NCI-H345 treated with DMSO at 0.1 percent for 48 hours (cell line): Measurements from ENCODE around the gene HSPB7.
A peak's percentile ranks its signal among the peaks of the same experiment; 100 is the strongest.
"Not testable (repeated sequence)": the region's sequence is repeated elsewhere in the genome, so short reads cannot be mapped to it uniquely, and the experiment has no call there.

Experiments used
- DNase-seq: peaks from one replicate; lab custom pipeline; 2025; ENCODE audit not compliant: unreplicated experiment; lab: John Stamatoyannopoulos, UW

The HSPB7 gene

GRCh38 chr1:16017461-16018303 lies at the start of gene HSPB7:
TSS of gene HSPB7 (minus strand) at chr1:16018043. CDS start at chr1:16017963, 80 bp downstream.
- no peak for DNase-seq

DNA sequence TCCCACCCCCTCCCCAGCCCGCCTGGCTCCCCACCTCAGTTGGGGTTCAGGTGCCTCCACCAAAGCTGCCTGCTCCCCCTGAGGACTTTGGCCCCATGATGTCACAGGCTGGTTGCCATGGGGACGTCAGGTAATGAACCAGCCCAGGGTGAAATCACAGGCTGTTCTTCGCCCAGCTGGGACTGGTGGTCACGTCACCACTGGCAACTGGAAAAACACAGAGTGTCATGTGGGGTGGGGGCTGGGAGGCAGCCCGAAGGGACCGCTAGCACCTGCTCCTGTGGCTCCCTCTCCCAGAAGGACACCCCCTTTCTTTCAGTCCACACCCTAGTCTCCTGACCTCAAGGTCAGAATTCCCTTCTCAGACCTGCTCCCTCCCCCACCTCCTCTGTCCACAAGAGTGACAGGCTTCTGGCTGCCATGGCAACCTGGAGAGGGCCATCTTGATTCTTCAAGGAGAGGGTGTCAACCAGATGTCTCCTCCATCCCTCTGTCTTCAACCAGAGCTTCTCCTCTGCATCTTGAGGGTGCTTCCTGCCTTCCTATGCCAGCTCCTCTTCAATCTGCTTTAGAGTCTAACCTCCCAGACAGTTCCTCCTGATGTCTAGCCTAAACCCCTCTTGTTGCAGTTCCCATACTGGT lies 49.4 kb upstream of the HSPB7 start:
- DNase-seq: no peak

DNA sequence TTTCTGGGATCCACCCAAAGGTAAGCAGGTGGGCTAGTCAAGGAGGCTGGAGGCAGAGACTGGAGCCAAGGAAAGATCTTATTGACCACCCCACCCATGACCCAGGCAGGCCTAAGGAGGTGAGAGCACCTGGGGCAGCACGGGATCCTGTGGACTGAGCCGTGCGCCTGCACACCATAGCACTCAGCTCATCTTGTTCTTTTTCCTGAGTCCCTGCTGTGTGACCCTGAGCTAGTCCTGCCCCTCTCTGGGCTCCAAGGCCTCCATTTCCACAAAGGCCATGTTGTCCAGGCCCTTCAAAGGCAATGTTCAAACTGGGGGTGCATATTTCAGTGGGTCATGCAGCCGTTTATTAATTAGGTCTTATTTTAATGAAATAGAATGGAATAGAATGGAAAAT lies 48.4 kb upstream of the HSPB7 start:
- no peak for DNase-seq

DNA sequence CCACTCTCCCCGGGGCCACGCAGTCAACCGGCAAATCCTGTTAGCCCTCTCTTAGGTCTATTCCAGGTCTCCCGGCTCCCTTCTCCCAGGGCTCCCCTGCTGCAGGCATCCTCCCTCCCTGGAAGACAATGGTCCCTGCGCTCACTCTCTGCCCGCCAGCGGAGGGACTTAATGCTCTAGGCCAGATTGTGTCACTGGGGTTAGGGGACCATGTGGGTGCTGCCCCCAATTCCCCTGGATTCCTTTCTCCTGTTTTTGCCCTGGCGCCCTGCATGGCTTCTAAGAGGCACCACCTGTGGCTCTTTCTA lies 47.4 kb upstream of the HSPB7 start:
- DNase-seq: no peak

DNA sequence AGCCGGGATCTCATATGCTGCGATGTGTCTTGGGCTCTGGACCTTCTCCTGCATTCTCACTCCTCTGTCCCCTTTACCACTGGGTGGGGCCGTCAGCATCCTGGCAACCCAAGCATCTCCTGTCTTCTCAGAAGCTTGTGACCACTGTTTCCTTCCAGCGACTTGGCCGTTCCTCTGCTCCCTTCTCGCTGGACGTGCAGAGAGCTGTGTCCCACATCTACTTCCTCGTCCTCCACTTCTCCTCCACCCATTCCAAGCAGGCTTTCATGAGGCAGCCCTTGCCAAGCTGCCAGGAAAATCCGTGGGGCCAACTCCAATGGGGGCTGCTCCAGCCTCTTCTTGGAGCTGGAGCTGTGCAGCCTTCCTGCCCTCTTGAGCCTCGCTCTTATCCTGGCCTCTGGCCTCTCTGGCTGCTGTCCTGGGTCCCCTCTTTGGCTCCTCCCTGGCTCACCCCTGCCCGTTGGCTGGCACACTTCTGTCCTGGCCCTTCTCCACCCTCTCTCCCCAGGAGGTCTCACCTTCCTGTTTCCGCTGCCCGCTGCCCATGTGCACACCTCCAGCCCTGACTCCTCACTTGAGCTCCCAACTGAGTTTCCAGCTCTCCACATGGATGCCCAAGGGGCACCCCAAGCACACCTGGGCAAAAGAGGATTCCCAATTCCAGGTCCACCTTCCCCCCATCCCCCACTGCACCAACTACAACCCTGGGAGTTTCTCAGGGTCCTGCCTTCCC lies 46.9 kb upstream of the HSPB7 start:
- no peak for DNase-seq

DNA sequence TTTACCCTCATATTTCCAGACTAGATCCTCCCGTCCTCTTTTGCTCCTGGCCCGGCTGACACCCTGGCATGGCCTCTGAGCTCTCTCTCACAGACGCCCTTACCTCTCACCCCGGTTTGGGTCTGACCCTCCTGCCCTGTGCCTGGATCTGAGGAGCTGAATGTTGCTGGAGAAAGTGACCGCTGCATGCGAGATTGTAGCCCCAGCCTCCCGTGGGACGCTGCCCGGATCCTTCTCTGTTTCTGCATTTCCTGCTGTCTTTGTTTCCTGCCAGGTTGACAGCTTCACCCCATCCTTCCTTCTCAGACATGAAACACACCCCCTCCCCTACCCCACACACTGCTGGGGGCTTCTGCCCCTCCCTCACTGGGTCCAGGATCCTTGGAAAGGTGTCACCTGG lies 46.1 kb upstream of the HSPB7 start:
- DNase-seq: no peak

GRCh38 chr1:16063226-16063829 lies 45.5 kb upstream of the HSPB7 start:
- DNase-seq: no peak

- not testable (repeated sequence) for DNase-seq
These were observed 44.8 kb upstream of the HSPB7 start for GRCh38 chr1:16062687-16063075.

GRCh38 chr1:16061989-16062686 lies 44.3 kb upstream of the HSPB7 start:
- not testable (repeated sequence) for DNase-seq

GRCh38 chr1:16061266-16061665 lies 43.4 kb upstream of the HSPB7 start:
- no peak for DNase-seq

DNA sequence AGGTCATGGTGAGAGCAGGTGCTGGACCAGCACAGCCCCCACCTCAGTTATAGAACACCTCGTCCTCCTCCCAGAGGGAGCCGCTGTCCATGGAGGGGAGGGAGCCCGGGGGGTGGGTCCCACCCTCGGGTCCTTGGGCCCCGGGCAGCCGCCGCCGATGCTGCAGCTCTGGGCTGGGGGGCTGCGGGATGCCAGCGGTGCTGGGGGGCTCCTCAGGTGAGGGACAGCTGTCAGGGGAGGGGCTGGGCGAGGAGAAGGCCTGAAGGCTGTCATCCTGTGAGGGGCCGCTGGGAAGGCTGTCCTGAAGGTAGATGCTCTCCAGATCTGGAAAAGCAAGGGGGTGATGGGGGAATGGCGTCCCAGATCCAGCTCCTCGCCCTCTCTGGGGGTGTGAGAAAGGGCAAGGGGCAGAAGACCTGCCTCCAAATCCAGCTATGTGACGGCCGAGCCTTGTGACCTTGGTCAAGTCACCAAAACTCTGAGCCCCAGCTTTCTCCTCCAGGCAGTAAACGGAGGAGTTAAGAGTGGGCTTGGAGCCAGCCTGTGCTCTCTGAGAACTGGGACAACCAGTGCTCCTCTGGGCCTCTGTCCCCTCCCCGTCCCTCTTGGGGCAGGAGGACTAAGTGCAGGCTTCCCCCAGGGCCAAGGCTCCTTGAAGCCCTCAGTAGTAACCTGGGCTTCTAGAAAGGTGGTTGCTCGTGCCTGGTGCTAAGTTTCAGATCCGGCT lies 40.7 kb upstream of the HSPB7 start:
- DNase-seq: not testable (repeated sequence)

DNA sequence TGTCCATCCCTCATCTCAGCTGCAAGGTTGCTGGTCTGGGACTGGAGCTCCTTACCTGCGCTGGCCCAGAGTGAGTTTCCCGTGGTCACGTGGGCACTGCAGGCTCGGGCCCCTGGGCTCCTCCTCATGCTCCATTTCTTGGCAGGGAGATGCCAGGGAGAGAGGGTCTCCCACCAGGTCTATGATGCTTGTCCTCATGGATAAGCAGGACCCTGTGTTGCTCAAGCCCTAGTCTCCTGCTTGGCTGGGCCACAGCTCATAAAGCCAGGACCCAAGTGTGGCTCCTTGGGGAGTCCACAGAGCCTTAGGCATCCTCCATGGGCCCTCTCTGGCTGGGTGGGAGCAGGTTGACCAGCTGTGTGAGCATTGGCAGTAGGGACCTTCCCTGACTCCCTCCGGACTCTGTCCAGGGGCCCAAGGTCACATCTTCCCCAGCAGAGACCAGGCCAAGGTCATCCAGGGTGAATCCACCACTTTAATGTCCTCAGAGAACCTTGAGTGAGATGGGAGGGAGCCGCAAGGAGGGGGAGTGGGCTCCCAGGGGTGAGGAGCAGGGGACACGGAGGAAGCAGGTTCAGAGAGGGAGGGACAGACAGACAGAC lies 39.6 kb upstream of the HSPB7 start:
- DNase-seq: not testable (repeated sequence)

GRCh38 chr1:16056521-16056912 lies 38.7 kb upstream of the HSPB7 start:
- not testable (repeated sequence) for DNase-seq

DNA sequence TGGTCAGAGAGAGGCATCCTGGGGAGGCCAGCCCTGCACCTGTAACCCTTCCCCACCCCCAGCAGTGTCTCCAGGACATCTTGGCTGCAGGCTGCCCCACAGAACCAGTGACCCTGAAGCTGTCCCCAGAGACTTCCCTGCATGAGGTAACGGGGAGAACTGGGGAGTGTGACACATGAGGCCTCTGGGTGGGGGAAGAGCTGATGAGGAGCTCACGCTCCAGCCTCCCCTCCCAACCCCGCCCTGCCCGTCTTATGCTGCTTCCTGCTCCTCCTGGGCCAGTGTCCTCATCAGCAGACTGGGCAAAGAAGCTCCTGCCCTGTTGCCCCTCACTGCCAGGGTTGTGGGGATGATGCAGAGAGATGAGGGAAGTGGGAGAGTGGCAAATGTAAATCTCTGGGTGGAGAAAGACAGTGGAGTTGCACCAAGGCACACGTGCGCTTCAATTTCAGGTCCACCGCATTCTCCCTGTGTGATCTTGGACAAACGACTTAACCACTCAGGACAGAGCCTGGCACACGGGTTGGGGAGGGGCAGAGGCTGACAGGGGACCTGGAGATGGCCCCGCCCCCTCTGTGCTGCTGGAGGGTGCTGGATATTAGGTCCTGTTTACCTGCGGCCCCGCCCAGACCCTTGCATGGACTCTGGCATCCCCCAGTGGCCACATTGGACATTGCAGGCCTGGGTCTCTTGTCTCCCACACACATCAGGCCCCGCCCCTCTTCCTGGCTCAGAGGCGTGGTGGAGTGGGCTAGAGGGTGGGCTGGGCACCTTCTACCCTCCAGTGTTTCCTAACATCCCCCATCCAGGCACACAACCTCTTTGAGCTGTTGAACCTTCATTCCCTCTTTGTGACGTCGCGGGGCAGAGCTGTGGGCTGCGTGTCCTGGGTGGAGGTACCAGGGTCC lies 38.0 kb upstream of the HSPB7 start:
- peak; percentile 78 for DNase-seq

DNA sequence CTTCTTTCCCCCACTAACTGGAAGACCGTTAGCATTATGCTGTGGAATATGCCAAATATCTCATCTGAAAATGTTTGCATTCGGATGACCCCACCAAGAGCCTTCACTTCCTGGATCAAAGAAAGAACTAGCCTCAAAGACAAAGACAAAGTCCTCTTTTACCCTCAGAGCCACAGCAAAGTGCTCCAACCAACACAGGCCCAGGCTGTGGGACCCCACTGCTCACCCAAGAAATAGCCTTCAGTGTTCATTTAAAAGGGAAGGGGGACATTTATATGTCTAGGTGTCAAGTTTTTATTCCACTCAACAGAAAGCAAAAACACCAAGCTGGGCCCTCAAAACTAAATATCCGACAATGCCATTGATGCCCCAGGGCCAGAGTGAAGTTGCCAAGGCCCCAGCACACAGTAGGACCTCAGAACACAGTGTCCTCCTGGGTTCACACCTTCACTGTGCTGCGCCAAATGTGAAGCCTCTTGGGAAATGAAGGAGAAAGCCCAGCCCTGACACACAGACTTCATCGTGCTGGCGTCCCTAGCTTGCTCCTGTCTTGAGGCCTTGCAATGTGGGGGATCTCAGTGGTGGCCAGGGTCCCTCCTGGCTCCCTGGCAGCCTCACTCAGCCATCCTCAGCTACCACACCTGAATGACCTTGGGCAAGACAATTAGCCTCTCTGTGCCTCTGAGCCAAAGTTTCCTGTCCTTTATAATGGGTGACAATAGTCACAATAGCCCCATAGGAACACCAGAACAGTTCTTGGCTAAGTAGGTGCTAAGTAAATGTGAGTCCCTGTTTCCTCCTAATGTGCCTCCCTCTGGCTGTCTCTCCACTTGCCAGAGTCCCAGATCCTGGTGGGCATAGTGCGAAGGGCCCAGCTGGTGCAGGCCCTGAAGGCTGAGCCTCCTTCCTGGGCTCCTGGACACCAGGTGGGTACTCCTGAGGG lies 37.0 kb upstream of the HSPB7 start:
- no peak for DNase-seq

DNA sequence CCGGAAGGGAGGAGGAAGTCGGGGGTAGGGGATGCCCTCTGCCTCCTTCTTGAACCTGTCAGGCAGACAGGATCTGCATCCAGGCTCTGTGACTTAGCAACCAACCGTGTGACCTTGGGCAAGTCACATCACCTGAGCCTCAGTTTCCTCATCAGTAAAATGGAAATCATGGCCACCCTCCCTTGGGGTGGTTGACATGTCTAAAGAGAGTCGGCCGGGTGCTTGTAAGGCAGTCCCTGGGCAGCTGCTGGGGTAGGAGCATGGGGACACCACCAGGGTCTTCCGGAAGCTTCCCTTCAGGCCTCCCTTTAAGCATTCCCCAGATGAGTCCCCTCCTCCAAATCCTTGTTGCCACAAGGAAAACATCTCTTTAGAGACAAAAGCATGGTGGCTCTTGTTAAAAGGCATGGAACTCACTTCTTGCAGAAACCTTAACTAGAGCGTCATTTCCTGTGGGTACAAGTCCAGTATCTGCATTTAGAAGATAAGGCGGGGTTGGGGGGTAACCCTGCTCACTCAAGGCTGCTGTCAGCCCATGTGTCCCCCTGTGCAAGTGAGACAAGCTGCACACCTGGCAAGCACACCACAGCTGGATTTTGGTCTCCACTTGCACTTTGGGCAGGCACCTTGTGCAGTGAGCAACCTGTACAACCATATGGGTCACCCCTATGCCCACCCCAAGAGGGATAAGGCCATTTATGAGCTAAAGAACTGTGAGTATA lies 36.1 kb upstream of the HSPB7 start:
- DNase-seq: no peak

GRCh38 chr1:16051949-16052348 lies 34.1 kb upstream of the HSPB7 start:
- not testable (repeated sequence) for DNase-seq
